Suppressor macrophage (primary cell): Measurements from ENCODE around the gene LRP2.

Experiments used
- DNase-seq, 4 experiments: peaks; one replicate each; pipeline ENCODE4 v3.0.0-alpha.2; 2020 to 2022

Gene LRP2

DNA sequence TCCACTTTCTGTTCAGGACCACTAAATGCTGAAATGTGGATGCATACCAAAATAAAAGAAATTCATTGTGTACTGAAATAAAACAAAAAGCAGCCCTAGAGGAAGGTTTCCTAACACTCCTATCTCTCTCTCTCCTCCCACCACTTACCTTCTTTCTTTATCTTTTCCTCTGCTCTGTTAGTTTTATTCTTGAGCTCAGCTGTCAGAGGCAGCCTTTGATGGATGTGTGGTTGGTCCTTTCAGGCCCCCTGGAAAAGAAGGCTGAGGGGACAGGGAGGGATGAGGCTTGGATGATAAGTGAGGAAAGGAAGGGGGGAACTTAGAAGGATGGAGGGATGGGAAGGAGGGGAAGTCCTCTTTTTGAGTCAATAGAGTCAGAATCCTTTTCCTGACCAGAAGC lies 245.3 kb downstream of the LRP2 start:
- DNase-seq = no peak

- no peak for DNase-seq
These were observed 246.0 kb downstream of the LRP2 start for GRCh38 chr2:169116327-169116726.

DNA sequence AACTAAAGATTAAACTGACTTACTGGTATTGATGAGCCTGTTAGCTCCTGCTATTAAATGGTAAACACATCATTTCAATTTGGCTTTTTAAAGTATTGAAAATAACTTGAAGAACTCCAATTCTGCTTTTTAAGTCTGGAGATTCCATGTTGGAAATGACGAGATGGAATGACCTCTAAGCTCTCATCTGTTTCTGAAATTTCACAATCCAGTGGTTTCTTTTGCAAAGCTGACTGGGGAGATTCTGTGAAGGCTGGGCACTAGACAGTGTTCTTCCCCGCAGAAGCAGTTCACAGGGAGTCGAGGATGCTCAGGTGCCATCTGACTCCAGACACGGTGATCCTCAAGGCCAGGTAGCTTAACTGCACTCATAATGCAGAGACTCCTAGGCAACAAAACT lies 248.3 kb downstream of the LRP2 start:
- DNase-seq = peak; percentile 21 to 66 (median 42)

- no peak for DNase-seq
These were observed 249.5 kb downstream of the LRP2 start for GRCh38 chr2:169112841-169113240.

DNA sequence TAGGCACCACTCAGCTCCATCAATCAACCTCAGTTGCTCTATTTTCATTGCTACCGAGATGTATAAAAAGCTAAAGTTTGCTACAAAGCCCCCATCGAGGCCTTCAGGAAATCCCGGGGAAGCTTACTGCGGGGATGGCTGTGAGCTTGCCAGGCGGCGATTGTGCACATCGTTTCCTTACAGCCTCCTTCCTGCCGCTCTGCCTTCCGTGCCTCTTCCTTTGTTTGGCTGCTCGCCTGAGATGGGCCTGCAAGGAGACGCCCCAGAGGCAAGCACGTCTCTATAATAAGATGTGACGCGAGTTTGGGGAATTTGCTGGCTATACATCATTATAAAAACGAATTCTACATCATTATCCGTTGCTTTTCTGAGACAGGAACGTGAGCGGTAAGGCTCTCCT lies 251.4 kb downstream of the LRP2 start:
- no peak for DNase-seq

DNA sequence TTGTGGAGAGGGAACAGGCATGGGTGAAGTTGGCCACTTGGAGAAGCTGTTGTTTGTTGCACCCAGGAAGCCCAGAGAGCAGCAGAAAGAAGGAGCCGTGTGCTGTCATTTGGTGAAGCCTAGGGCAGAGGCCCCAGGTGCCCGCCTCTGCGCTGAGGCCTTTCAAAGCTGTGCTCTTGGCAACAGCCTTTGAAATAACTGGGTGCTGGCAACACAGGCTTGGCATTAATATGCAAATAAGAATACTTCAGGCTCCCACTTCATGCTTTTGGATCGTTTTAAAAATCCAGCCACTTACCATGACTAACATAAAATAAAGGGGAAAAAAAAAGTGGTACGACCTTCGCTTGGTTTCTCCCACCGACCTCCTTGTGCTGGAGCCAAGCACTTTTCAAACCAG lies 251.9 kb downstream of the LRP2 start:
- DNase-seq = no peak

- DNase-seq = peak; percentile 81 to 89 (median 85)
These were observed 252.6 kb downstream of the LRP2 start for GRCh38 chr2:169109502-169110409.

DNA sequence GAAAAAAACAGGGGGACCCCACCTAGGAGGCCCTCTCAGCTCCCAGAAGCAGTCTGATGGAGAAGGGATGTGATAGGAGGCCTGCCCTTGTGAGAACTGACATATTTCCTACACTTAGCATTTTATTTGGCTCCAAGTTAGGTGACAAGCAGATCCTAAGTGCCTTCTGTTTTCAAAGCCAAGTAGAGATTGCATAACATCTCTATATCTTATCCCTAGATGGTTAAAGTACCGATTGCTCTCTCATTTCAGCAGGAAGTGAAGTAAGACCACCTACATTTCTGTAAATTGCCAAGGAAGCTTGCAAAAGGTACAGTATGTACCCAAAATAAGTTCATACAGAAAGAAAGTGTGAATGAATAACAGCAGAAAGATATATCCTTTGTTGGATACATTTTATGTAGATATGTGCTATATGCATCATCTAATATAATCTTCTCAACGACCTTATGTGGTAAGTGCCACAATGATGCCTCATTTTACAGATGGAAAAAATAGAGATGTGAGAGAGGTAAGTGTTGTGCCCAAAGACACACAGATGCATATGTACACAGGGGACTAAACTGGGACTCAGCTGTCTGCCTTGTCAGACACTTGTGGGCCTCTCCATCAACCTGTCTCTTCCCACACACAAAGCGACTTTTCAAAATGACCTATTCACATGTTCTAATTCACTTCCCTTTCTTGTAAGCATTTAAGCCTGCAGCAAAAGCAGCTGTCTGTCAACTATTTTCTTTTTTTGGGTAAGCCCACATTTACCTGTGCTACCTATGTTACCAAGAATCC lies 254.0 kb downstream of the LRP2 start:
- peak in 1 of 4 experiments; percentile 16 for DNase-seq

DNA sequence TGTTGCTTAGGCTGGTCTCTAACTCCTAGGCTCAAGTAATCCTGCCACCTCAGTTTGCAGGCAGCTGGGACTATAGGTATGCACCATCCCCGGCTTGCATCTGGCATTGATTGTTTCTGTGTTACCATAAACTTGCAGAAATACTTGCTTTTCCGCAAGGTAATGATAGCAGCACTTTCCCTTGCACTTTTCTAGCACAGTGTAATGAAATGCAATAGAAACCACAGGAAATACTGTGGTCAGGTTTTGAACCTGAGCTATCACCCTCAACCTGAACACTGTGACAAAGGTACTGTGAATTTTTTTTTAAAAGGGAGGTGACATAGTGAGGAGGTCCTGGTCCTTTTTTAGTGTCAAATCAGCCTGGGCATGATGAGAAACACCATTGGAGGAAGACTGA lies 254.7 kb downstream of the LRP2 start:
- DNase-seq = no peak

DNA sequence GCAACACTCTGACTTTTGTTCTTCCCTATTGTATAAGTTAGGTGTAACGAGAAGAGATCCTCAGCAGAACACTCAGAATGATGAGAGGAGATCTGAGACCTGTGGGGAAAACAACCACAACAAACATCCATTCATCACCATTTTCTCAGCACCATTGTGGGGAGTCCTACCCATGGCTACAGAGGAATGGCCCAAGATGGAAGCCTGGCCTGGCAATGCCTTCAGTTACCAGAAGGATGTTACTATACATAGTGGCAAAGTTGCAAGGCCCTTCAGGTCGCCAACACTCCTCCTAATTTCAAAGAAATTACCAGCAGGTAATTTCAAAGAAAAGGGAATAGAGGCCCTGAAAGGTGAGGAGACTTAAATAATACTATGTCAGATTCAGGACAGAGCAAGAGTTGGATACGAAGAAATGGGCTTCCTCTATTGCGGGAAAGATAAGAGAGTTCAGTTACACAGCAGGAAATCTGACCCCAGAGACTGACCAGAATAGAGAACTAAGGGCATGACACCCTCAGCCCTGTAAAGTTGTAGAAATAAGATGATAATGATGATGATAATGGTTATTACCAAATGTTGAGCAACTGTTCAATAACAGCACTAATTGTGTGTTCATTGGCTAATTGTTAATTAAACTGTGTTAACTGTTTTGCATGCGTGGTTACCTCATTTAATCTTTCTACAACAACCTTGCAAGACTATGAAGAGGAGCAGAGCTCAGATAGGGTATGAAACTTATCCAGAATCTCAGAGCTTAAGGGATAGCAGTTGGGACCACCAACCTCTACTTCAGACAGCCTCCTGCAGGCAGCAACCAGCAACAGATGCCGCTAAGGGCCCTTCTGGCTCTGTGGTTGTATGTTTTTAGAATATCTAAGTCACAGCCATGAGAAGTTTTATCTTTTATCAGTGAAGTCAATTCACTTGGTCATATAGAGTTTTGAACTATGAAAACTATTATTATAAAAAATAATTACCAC lies 255.5 kb downstream of the LRP2 start:
- peak in 3 of 4 experiments; percentile 17 to 41 (median 36) for DNase-seq

- DNase-seq = no peak
These were observed 256.2 kb downstream of the LRP2 start for GRCh38 chr2:169106134-169106533.

- DNase-seq = no peak
These were observed 256.9 kb downstream of the LRP2 start for GRCh38 chr2:169105476-169105875.

GRCh38 chr2:169104848-169105247 lies 257.5 kb downstream of the LRP2 start:
- DNase-seq = no peak

DNA sequence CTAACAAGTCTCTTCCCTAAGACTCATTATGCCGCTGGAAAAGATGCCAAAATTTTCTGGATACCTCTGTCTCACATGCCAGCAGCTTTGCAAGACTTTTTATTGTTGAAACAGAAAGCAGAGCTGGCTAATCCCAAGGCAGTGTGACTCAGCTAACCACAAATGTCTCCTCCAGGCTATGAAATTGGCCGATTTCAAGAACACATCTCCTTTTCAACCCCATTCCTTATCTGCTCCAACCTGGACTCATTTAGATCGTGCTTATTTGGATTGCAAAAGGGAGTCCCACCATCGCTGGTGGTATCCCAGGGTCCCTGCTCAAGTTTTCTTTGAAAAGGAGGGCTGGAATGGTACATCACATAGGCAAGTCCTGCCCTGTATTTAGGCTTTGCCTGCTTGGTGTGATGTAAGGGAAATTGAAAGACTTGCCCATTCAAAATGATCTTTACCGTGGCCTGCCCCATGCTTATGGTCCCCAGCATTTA lies 266.7 kb downstream of the LRP2 start:
- DNase-seq = peak; percentile 42 to 73 (median 70)

GRCh38 chr2:169094676-169095075 lies 267.7 kb downstream of the LRP2 start:
- DNase-seq = no peak

DNA sequence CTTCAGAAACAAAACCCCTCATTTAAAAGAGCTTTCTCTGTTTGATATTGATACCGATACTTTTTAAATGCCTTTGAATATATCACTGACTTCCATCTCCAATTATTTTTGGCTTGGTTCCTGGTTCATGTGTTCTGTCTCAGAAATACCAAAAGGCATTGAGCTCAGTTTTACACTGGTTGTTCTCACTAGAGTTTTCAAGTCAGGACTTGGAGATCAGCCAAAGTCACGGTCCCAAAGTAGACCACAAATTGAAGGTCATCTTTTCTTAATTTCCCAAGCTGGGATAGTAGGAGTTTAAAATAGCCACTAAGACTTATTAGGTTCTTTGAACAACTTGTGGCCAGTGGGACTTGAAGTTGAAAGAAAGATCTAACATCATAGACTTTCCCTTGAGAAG lies 268.8 kb downstream of the LRP2 start:
- DNase-seq = no peak

DNA sequence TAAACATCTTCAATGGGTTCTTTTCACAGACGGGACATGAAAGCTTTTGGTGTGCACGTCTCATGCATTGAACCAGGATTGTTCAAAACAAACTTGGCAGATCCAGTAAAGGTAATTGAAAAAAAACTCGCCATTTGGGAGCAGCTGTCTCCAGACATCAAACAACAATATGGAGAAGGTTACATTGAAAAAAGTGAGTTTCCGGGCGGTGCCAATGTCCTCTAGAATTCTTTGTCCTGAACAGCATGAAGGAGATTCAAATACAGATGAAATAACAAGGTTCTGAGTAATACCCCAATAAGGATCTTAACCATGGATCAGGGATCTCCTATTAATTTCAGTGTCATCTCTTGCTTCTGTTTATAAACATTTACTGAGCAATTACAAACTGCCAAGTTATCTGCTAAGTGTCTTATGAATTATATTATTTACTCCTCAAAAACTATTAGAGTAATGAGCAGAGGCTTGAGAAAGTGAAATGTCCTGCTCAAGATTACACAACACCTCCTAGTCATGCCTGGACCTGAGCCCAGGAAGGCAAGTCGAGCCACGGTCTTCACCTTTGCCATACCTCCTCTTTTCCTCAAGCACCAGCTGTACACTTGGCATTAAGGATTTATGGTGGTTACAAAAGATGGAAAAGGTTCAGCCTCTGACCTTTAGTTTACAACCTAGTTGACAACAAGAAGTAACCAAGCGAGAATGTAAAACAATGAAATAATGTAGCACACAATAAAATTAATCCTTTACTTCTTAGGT lies 270.4 kb downstream of the LRP2 start:
- peak in 1 of 4 experiments; percentile 14 for DNase-seq

GRCh38 chr2:169091256-169091655 lies 271.1 kb downstream of the LRP2 start:
- no peak for DNase-seq

GRCh38 chr2:169090133-169090820 lies 272.1 kb downstream of the LRP2 start:
- peak in 3 of 4 experiments; percentile 36 to 71 (median 67) for DNase-seq

- DNase-seq = no peak
These were observed 273.2 kb downstream of the LRP2 start for GRCh38 chr2:169089182-169089581.
